Gastrocnemius medialis (tissue), 4 donors: ENCODE results near the gene TXLNB.

Source experiments
- CTCF ChIP-seq, 5 experiments: fragments of 450-650 bp in 3 of 5; fragments of 200-600 bp in 2 of 5; sonication (generic) in 2 of 5; IDR thresholded peaks in 4 of 5; conservative IDR thresholded peaks in 1 of 5; 1 replicate in 4 of 5; 2 replicates in 1 of 5; pipeline ENCODE4 v1.5.1; 2016 to 2019; ENCODE audit warnings: antibody characterized with exemption in 5 of 5, mild to moderate bottlenecking in 3 of 5, moderate library complexity in 3 of 5
- POLR2A ChIP-seq, 2 donors: fragments of 450-650 bp; IDR thresholded peaks; one replicate each; pipeline ENCODE4 v1.6.1; 2017; ENCODE audit warnings: antibody characterized with exemption in 2 of 2, mild to moderate bottlenecking in 2 of 2, moderate library complexity in 2 of 2

GRCh38 chr6:139198529-139199288 lies 93.1 kb downstream of the TXLNB start:
- TF ChIP-seq CTCF (IDR thresholded peaks at IDR 0.05 in 4 of 5, conservative IDR thresholded peaks at IDR 0.05 in 1 of 5) = no peak
- no peak for TF ChIP-seq POLR2A (IDR thresholded peaks at IDR 0.05)
